Heart right ventricle (tissue), 16 donors: ENCODE data around the gene KLF11. TPM values are rescaled to one million over a fixed set of nuclear protein-coding genes. Genes with fewer than 3 reads are reported as not detected.

Source experiments
- ATAC-seq, 8 donors: fragments of 200-7000 bp; cut with Tn5 transposase; one replicate each; pipeline ENCODE4 v1.9.1; 2020; ENCODE audit warnings: mild to moderate bottlenecking in 8 of 8, moderate library complexity in 8 of 8, moderate number of reproducible peaks in 1 of 8
- DNase-seq, 2 donors: peaks; one replicate each; pipeline ENCODE4 v3.0.0-alpha.2; 2020
- H3K27ac ChIP-seq, 10 donors: fragments of 200-600 bp; sonication (generic) in 2 of 10; one replicate each; pipeline versions ENCODE4 v1.5.0 to v1.8.0; 2020 to 2022; ENCODE audit warnings: mild to moderate bottlenecking in 3 of 10
- H3K27me3 ChIP-seq, 7 donors: fragments of 200-600 bp; one replicate each; pipeline ENCODE4 v1.8.0; 2021 to 2022; ENCODE audit warnings: mild to moderate bottlenecking in 2 of 7
- H3K36me3 ChIP-seq, 9 donors: fragments of 200-600 bp; sonication (generic) in 1 of 9; one replicate each; pipeline versions ENCODE4 v1.5.0 to v1.8.0; 2020 to 2022; ENCODE audit warnings: mild to moderate bottlenecking in 2 of 9
- H3K4me1 ChIP-seq, 9 donors: fragments of 200-600 bp; sonication (generic) in 1 of 9; one replicate each; pipeline versions ENCODE4 v1.5.0 to v1.8.0; 2020 to 2022; ENCODE audit warnings: mild to moderate bottlenecking in 4 of 9
- H3K4me3 ChIP-seq, 10 donors: fragments of 200-600 bp; sonication (generic) in 2 of 10; one replicate each; pipeline versions ENCODE4 v1.5.0 to v1.8.0; 2020 to 2022; ENCODE audit warnings: mild to moderate bottlenecking in 7 of 10, moderate library complexity in 2 of 10
- H3K9me3 ChIP-seq, 11 donors: fragments of 200-600 bp in 10 of 11; sonication (generic) in 2 of 11; one replicate each; pipeline versions ENCODE4 v1.5.0 to v1.8.0; 2013 to 2022; ENCODE audit warnings: mild to moderate bottlenecking in 2 of 11, control low read depth in 1 of 11, moderate library complexity in 1 of 11
- CTCF ChIP-seq, 9 donors: fragments of 200-600 bp; sonication (generic) in 2 of 9; IDR thresholded peaks; one replicate each; pipeline versions ENCODE4 v1.5.0 to v1.8.0; 2021 to 2022; ENCODE audit warnings: antibody characterized with exemption in 9 of 9, mild to moderate bottlenecking in 5 of 9, moderate library complexity in 1 of 9
- WGBS, 2 donors: extraction: QIAGEN DNeasy Blood & Tissue Kit; methylation state at CpG; one replicate each; pipeline ENCODE4 v1.1.7; 2013; ENCODE audit warnings: inconsistent platforms in 1 of 2; 5-methylcytosine and 5-hydroxymethylcytosine counted together
- intact Hi-C, 10 donors: fragments of 100-400 bp; cut with DNase I; formaldehyde crosslinking; loops; one replicate each; pipeline versions ENCODE4 v1.11.1 to v1.14.2; 2022
- polyA plus RNA-seq, 2 donors: library from polyadenylated mRNA; stranded (reverse); fragments of 200-250 nt; gene quantifications; one replicate each; pipeline ENCODE4 v1.2.3, GENCODE V29; 2013
- total RNA-seq, 10 donors: library from RNA; stranded (reverse); fragmentation: NEBNext Ultra II Directional in 3 of 10; extraction: Animal tissue kit (Norgen Biotek cat#: 25700) in 3 of 10; gene quantifications; one replicate each; pipeline versions ENCODE4 v1.2.1 to v1.2.4, GENCODE V29; 2021 to 2023
- donor health status: Arrhythmogenic right ventricular cardiomyopathy.
- donor health status: ischemic (EF 13 %, LVEDD 7.1; RV severe dilation, severe dysfunction).
- donor health status: healthy with polysubstance abuse.
- donor health status: DM: no; HTN: yes; CAD: no.
- donor health status: DM: no; HTN: no; CAD: no.
- donor health status: ischemic (EF 25% LVEDD 6.9; RV normal size, moderate dysfunction).
- donor health status: ischemic (EF 25% LVEDD 5.7; RV mildly dilated, moderate dysfunction).
- donor health status: healthy.
- donor health status: DM: yes; HTN: yes; CAD: no.
- donor health status: Ischemic cardiomyopathy.
- donor health status: ischemic (EF 35%, LVEDD 5.7; RV mildly dilated, moderate dysfunction).
- donor health status: nonischemic (EF 11% LVEDD 7.7; RV severe dilation, severe dysfunction).
- donor health status: DM: yes; HTN: yes; CAD: no.
- donor health status: PGD.
- donor health status: ischemic (EF 29% LVEDD 5.4; RV normal size, mild dysfunction).
- donor health status: nonischemic (EF 23%, LVEDD 6.1; RV moderate dilation, normal function).

The KLF11 gene
- total and polyA plus RNA-seq, 12 donors = 6.1 to 33.7 (median 19.3) TPM

- Histone ChIP-seq H3K27ac (peak overlapping the region; percentile 93 to 100 (median 98)), H3K4me1 (peaks cover 9 to 86% (median 73%) of the 10 kb centered on the region in 9 donors), H3K27me3 (no peaks in the 10 kb centered on the region), H3K4me3 (peak overlapping the region; percentile 51 to 89 (median 64)), H3K9me3 (no peaks in the 10 kb centered on the region), H3K36me3 (peaks cover 0 to 33% (median 24%) of the 10 kb centered on the region in 9 donors)
- peak; percentile 73 to 84 (median 78) for ATAC-seq
- intact Hi-C loops = loop anchor here in 1 of 10 donors (10.0 kb wide), 1 partner anchor 229 kb away; no protein-coding TSS in a partner anchor
- WGBS, 2 donors = 8 to 15% methylated on average over 59 to 81 of the region's 90 CpGs
- no peak for TF ChIP-seq CTCF (IDR thresholded peaks at IDR 0.05)
- peak; percentile 99 for DNase-seq
Measured at GRCh38 chr2:10043906-10044601, 704 bp downstream of the KLF11 start.

GRCh38 chr2:10045561-10046355, 2.4 kb downstream of the KLF11 start:
- Histone ChIP-seq H3K9me3 (no peaks in the 10 kb centered on the region), H3K4me1 (peaks cover 11 to 87% (median 66%) of the 10 kb centered on the region in 9 donors), H3K4me3 (peak overlapping the region in 8 of 10 donors; percentile 52 to 89 (median 64)), H3K27me3 (no peaks in the 10 kb centered on the region), H3K36me3 (peaks cover 0 to 48% (median 28%) of the 10 kb centered on the region in 9 donors), H3K27ac (peak overlapping the region in 9 of 10 donors; percentile 8 to 100 (median 98))
- no peak for TF ChIP-seq CTCF (IDR thresholded peaks at IDR 0.05)
- WGBS, 2 donors = 68 to 81% methylated on average over 20 of the region's 20 CpGs
- ATAC-seq (no peak), DNase-seq (no peak)
- intact Hi-C loops = loop anchor here in 8 of 10 donors (2.0 to 10.0 kb wide), 4 partner anchors 58 to 233 kb away; no protein-coding TSS in a partner anchor

GRCh38 chr2:10046931-10047330, 3.6 kb downstream of the KLF11 start:
- H3K27ac ChIP-seq = peak overlapping the region in 3 of 10 donors; percentile 20 to 100 (median 48)
- intact Hi-C loops = loop anchor here in 8 of 10 donors (1.0 to 10.0 kb wide), 5 partner anchors 60 to 235 kb away; no protein-coding TSS in a partner anchor
- no peak overlapping the region for H3K4me3 ChIP-seq
- ATAC-seq (no peak), DNase-seq (no peak)
- no peaks in the 10 kb centered on the region for H3K9me3 ChIP-seq
- no peak for TF ChIP-seq CTCF (IDR thresholded peaks at IDR 0.05)
- H3K4me1 ChIP-seq = peaks cover 11 to 76% (median 59%) of the 10 kb centered on the region in 9 donors
- peaks cover 0 to 60% (median 29%) of the 10 kb centered on the region in 9 donors for H3K36me3 ChIP-seq
- 48 to 57% methylated on average over 7 of the region's 7 CpGs for WGBS, 2 donors
- no peaks in the 10 kb centered on the region for H3K27me3 ChIP-seq
